Amygdala (tissue), 56 donors: ENCODE results near the gene ACP1.

ENCODE experiments used
- DNase-seq, 56 donors: peaks; one replicate each; lab custom pipeline; 2025; lab: John Stamatoyannopoulos, UW

ACP1 gene

DNA sequence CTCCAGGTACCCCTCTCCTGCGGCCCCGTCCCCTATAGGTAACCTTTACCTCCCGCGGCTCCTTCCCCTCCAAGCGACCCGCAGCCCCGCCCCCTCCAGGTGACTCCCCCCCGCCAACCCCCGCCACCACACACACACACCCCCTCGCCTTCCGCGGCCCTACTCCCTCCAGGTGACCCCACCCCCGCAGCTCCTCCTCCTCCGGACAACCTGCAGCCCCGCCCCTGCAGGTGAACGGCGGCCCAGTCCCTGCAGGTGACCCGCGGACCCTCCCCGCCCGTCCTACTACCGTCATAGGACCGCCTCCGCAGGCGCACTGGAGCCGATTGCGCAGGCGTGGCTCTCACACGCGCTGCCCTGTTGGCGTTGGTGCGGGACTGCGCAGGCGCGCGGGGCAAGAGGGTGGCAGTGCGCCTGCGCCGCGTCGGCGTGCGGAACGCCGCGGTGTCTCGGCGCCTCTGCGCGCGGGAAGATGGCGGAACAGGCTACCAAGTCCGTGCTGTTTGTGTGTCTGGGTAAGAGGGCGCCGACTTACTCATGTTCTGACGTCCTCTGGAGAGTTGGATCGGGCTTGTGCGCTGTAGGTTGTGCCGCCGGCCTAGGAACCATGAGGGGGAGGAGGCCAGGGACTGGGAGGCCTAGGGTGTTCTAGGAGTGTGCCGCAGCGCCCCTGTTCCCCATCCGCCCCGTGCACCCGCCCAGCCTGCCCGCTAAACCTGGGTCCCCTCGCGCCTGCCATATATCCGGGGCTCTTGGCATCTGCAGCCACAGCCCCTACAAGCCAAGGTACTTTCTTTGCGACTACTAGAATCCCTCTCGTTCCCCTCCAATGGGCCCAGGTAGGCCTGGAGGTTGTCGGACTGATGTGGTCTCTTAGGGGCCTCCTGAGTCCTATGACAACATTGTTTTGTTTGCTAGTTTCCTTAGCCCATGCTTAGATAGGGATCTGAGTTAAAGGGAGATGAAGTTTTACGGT lies at the start of gene ACP1:
Gene ACP1 (plus strand): TSS at position 455 of the 976 bp plus-strand sequence. CDS start 18 bp downstream, at position 473.
- peak; percentile 31 to 95 (median 83) for DNase-seq

DNA sequence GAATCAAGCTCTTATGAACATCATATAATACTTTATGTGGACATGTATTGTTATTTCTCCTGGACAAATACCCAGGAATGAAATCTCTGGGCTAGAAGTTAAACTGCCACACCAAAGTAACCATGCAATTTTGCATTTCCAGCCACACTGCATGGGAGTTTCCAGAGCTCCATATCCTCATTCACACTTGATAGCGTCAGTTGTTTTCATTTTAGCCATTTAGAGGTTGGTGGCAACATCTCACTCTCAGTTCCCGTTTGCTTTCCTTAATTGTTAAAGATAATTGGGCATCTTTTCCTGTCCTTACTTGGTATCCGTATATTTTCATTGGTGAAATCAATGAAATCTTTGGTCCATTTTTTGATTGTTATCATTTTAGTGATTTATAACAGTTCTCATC lies 48.7 kb upstream of the ACP1 start:
- no peak for DNase-seq

DNA sequence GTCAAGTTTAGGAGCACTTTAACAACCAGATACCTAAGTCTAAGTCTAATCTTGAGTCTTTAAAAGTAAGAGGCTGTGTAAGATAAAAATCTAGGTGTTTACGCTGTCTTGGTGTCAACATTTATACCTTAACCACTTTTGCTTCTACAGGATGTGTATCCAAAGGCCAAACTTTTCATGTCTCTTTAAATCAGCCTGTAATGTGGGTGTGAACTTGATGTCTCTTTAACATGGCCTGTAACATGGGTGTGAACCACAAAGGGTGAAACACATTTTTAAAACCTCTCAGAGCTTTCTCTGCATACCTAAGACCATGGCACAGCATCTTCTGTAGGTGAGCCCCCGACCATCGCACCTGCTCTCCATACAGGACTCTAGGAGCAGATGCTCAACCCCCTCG lies 41.3 kb upstream of the ACP1 start:
- no peak for DNase-seq

DNA sequence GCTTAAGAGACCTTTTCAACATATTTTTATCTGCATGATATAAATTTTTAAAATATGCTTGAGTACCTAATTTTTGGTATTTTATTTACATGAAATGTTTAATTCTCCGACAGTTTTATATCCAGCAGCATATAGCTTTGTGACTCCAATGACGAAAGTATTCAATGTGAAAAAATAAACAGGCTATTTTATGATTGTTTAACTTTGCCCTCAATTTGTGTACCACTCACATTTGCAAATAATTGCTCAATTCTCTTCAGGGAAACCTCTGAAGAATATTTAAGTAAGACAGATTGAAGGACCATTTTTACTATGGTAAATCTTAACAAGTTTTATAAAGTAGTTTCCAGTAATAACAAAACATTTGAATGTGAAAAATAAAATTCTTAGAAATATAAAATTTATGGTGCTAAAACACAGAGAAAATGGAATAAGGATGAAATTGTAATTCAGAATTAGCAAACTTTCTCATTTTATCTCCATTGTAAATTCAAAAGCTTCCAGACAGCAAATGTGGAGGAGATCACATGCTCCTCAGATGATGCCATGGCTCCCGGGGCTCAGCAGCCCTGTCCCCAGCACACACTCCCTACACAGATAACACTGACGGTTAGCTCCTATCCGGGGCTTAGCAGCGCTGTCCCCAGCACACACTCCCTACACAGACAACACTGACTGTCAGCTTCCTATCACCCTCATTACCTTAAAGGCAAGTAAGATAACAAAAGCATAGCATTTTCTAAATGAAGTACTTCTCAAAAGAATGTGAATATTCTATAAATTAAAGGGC lies 40.6 kb upstream of the ACP1 start:
- DNase-seq, result peak in 11 of 56 donors; percentile 9 to 42 (median 25)

DNA sequence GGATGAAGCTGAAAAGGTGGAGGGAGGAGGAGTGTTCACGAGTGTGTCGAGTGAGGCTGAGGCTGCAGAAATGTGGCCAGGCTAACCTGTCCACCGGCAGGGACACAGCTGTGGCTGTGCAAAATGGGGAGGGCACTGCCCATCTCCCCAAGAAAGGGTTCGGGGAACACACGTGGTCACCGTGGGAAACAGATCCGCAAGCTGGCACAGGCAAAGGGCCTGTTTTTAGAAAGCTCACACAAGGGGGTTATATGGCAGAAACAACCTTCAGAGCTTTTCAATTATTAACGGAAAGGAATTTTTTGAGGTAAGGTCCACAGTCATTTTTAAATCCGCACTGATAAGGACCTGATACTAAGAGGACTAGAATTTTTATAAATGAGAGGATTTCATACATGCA lies 36.6 kb upstream of the ACP1 start:
- DNase-seq, result no peak

DNA sequence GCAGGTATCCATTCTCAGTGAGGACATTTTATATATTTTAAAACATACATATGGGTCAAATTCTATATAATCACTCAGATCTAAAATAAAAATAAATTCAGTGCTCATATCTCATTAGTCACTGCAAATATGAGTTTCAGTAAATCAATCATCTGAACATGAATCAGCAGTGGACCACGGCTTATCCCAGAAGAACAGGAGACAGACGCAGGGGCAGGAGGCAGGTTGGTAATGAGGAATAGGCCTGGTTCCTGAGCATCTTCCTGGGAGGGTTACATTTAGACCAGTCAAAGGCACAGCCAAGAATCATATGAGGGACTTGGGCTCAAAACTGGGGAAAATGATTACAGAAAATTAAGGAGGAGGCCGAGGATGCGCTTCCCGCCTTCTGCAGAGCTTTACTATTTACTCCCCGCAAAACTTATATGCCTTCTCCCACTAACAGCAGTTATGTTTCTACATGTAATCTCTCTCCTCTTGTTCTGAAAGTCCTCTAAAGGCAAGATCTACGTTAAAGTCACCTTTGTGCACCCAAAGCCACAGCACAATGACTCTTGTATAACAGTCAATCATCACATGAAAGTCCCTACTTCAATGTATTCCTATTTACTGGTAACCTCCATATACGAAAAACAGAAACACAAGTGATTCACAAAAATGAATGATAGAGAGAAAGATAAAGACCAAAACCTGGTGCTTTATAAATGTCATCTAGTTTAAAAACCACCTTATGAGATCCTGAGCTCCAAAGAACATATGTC lies 36.0 kb upstream of the ACP1 start:
- no peak for DNase-seq

DNA sequence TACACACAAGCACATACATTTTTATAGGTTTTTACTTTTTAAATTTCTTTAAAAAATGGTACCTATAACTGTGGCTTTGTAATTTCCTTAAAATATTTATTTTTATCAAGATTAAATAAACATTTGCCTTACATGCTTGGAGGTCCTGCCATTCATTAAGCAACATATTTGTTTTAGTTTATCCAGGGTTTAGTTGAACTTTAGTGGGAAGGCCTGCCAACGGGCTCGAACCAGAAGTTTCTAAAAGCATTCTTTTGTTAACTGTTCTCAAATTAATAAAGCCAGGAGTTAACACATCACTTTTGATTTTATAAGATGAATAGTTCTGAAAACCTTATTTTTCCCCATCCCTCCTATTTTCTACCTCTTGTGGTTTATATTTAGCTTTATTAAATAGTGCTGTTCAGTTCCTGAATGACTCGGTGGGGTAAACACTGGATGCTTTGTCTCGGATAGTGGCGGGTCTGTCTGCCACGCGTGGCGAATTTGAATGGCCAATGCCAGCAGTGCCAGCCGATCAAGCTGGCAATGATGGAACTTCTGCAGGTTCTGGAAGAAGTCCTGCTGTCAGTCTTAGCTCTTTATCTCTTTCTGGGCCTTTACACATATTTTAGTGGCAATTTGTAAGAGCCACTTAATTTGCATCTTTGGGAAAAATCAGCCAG lies 33.1 kb upstream of the ACP1 start:
- peak in 45 of 56 donors; percentile 8 to 81 (median 51) for DNase-seq

DNA sequence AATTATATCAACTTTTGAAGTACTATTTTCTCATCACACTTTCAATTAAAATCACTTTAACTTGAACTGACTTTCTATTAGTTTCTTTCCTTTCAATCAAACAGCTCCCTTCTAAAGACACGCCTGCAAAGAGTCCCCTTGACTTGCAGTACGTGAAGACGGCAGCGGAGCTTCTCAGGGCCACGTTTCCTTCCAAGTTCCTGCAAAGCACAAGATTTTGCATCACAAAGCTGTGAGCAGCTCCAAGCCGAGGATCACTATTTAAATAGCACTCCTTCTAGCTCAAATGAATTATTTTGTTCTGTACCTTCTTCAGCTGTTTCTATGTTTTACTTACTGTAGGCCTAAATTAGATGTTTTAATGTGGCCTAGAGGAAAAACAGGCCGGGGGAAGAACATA lies 31.7 kb upstream of the ACP1 start:
- peak in 1 of 56 donors; percentile 14 for DNase-seq

DNA sequence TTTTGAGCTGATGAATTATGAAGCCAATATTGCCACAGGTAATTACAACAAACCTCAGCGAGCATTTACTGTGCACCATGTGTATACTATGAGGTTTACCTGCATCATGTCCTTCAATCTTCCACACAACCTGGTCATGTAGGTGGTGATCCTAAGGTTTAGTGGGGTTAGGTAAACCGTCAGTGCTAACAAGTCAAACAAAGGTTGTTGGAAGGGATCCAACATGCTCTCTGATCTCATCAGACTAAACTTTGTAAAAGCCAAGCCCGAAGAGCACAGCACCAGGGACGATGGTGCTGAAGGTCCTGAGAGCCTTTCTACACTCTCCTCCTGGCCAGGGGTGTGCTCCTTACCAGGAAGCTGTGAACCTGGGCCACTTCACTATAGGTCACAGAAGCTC lies 30.3 kb upstream of the ACP1 start:
- no peak for DNase-seq

DNA sequence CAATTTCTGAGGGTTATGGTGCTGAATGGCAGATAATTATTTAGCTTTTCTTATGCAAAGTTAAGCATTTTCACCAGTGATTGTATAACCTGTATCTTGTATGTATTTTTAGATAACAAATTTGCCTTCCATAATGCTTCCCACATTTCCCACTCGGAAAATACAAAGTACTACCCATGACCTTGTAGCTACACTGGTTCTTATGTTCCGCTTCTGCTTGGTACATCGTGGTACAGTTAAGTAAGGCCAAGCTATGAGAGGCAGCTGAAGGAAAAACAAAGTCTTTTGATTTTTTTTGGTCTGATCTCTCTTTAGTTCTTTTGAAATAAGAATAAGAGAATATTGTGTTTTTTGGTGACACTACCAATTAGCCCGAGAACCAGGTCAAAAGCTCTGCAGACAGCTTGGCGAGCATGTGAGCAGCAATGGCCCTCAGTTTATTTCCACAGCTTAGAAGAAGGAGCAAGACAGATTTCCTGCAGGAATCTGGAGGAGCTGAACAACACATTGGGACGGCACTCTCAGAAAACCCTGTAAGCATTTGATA lies 27.7 kb upstream of the ACP1 start:
- no peak for DNase-seq

DNA sequence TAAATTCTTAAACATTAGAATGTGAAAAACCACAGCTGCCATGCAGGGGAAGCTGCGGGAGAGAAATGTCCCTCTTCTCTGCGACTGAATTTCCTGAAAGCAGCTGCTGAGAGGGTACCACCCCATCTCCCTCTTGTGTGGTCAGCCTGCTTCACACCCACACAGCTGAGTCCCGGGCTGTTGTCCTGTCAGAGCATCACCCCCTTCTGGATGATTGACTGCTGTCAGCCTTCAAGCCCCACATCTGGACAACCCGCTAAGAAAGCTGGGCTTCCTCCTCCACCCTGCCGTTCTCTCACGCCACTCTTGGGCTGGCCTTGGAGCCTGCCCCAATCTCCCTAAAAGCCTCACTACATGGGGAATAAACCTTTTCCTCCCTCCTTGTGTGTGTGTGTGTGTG lies 26.9 kb upstream of the ACP1 start:
- peak in 15 of 56 donors; percentile 12 to 44 (median 35) for DNase-seq

DNA sequence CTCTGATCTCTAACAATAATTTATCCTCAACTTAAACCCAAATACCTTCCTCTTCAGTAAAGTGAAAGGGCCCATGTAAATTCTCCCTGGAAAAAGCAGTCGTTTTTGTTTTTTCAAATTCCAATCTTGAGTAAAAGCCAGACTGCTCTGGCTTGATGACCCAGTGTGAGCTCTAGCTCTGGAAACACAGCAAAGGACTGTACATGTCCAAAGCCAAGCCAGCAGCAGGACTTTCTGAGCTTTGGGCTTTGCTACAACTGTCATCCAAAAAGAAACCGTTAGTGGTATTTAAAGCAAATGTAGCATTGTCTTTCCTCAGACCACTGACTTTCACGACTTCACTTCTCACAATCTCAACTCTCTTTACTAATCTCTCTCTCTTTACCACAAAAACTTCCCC lies 26.3 kb upstream of the ACP1 start:
- DNase-seq, result no peak

DNA sequence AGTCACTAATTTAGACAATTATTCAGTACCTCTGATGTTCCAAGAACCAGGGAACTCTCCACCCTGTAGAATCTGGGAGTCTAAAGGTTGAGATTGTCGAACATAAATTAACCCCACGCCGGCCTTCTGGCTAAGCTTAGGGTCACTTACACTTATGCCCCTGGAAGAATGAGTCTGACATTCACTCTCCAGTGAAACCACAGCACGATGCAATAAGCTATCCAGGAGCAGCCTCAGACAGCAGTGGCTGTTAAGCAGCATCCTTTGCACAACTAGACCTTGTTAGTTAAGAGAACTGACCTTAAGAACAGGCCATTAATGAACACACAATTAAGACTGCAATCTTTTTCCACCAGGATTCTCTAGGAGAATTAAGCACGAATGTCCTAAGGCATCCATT lies 25.9 kb upstream of the ACP1 start:
- DNase-seq, result no peak

DNA sequence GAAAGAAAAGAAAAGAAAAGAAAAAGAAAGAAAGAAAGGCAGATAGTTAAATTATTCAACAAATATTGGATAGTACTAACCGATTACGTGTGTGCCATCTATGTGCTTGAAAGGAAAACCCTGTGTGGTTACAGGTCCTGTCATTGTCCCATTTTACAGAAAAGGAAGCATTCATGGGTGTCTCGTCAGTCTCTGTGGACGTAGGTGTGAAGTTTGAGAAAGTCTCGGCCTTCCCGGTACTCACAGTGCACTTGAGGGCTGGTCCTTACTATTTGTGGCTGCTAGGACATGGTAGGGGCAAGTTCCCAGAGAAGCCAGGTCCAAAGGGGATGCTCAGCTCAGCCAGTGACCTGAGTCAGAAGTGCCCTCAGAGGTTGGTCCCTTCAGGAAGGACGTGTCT lies 20.2 kb upstream of the ACP1 start:
- no peak for DNase-seq

DNA sequence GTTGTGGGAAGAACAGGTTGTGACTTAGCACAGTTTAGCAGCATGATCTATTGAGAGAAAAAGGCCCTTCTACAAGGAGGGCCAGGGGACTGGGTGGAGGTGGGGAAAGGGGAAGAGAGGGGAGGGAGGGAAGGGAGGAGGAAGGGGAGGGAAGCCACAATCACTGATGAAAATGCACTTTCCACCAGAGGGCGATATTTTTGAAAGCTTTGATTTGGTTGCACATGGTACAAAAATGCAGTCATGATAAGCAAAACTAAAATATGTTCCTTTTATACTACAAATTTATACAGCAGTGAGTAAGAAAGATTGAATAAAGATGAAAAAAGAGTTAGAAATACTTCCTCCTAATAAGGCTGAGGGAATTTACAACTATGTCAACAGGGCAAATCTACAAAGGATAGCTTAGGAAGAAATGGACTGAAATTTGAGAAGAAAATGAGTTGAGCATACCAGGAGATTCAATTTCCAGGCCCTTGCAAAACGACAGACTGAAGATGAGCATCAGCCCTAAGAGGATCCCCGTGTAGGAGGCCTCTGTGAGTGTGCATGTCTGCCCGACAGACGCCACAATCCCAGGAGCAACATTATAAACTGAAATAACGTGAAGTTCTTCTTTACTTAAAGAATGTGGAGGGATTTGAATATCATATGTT lies 18.1 kb upstream of the ACP1 start:
- peak in 2 of 56 donors; percentile 4 to 37 for DNase-seq

DNA sequence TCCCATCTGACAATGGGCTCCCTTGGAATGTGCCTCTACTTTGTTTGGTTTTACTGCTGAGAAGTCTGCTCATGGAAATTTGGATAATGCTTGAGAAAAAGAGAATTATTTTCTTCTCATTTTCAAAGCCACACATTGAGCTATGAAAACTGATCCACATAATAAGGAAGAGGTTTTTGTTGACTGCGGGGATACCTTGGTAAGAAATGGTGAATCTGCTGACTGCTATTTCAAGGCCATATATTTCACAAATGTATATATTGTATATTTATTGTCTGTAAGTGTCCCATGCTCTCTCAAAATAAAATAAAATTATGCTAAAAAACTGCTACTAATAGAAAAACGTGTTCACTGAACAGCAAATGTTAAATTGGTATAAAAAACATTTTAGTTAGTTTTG lies 16.0 kb upstream of the ACP1 start:
- DNase-seq, result no peak

DNA sequence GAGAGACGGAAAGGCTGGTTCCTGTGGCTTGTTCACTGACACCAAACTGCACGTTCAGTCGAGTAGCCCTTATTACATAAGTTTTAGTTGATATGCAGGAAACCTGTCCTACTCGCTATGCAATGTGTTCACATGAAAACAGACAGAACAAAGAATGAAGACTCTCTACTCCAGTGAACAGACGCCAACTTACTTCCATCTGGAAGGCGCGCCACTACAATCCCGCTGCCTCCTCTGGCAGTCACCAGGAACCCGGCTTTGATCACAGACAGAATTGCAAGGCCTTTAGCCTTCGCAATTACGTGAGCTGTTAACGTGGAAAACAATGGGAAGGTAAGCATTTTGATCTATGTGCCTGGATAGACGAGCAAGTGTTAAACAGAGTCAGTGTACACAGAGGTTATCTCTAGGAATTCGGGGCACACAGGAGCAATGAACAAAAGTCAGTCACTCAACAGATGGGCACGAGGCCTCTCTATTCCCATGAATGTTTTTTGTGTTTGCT lies 15.2 kb upstream of the ACP1 start:
- no peak for DNase-seq

DNA sequence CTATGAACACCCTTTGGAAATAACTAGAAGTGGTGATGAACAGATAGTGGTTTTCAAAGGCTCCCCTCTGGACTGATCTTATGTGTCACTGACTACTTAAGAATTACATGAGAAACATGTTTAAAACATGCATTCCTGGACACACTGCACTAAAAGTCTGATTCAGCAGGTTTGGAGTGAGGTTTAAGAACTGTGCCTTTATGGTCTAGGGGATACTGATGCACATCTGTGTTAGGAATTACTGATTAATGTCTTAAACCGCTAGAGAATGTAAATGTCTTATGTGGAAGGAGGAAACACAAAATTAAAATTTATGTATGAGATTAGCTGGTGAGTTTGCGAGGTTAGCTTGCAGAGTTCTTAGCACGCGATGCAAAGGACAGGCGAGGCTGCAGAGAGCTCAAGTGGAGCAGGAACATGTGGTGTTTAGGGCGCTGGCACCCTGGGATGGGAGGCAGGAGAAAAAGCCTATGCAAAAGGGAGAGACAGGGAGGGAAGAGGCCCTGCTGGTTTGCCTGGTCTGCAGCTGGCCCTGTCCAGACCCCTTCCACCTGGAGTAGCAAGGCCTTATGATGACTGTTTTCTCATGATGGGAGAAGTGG lies 12.6 kb upstream of the ACP1 start:
- no peak for DNase-seq

DNA sequence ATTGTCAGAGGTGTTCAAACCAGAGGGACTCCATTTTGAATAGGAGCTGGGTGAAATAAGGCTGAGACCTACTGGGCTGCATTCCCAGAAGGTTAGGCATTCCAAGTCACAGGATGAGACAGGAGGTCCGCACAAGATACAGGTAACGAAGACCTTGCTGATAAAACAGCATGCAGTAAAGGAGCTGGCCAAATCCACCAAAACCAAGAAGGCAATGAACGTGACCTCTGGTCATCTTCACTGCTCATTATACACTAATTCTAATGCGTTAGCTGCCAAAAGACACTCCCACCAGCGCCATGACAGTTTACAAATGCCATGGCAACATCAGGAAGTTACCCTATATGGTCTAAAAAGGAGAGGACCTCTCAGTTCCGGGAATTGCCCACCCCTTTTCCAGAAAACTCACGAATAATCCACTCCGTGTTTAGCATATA lies 11.5 kb upstream of the ACP1 start:
- no peak for DNase-seq
